GM21423 (cell line): Measurements from ENCODE around the gene TESK2.
A peak's percentile ranks its signal among the peaks of the same experiment; 100 is the strongest.
"Not testable (repeated sequence)": the region's sequence is repeated elsewhere in the genome, so short reads cannot be mapped to it uniquely, and the experiment has no call there.

Experiments
- ATAC-seq: cut with Tn5 transposase; IDR thresholded peaks from one replicate; pipeline ENCODE4 v1.9.1; 2021; ENCODE audit warnings: mild to moderate bottlenecking, moderate library complexity; ENCODE audit not compliant: unreplicated experiment

Gene TESK2

GRCh38 chr1:45414746-45415145 is 76.2 kb downstream of the TESK2 start:
- ATAC-seq, result no peak

DNA sequence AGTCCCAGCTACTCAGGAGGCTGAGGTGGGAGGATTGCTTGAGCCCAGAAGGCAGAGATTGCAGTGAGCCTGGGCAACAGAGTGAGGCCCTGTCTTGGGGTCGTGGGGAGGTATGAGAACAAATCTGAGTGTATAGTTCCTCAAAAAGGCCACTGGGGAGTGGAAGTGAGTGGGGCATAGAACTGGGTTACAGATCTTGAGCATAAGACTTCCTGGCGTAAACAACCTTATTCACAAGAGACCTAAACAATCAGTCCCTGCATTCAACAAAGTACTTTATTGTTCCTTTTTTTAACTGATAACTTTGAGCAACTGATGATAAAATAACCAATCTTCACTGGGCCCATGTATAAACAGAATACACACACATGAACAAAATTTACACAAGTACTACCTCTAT is 78.1 kb downstream of the TESK2 start:
- ATAC-seq, result no peak

DNA sequence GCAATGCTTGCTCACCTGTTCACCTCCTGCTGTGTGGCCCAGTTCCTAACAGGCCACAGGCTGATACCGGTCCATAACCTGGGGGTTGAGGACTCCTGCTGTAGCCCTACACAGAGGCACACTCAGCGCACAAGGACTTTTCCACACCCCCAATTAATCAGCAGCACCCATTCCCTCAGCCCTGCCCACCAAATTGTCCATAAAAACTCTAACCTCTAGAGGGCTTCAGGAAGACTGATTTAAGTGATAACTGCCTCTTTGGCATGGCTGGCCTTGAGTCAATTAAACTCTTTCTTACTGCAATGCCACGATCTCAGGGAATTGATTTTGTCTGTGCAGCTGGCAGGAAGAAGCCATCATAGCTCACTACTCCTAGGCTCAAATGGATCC is 79.5 kb downstream of the TESK2 start:
- ATAC-seq, result no peak

DNA sequence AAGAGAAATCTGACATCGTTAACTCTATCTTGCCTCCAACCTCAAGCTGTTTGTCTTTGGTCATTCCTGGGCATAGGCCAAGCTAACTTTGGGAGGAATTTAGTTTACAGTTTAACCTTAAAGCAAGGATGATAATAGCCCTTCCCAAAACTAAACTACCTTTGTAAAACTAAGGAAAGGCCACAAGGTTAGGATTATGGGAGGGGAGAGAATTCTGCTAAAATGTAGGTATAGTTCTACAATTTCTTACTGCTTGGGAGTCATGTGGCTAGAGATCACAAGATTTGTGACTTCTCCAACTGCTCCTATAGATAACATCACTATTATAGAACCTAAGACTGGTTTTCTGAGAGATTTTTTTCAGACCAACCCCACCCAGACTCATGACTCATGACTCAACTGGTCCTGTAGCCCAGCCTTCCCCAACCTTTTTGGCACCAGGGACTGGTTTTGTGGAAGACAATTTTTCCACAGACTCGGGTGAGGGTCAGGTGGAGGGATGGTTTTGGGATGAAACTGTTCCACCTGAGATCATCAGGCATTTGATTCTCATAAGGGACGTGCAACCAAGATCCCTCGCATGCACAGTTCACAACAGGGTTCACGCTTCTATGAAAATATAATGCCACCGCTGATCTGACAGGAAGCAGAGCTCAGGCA is 80.0 kb downstream of the TESK2 start:
- no peak for ATAC-seq

DNA sequence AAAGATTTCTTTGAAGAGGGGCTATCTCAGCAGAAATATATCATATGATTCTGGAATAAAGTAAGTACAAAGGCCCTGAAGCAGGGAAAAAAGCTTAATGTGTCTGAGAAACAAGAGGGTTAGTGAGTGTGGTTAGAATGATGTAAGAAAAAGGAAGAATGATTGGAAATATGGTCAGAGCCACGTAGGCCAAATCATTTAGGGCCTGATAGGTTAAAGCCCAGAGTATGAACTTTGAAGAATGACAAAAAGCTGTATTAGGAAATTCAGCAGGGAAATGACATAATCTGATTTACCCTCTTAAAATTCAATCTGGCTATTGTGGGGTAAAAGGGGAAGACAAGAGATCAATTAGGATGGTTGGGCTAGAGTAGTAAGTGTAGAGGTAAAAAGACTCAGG is 81.7 kb downstream of the TESK2 start:
- no peak for ATAC-seq

DNA sequence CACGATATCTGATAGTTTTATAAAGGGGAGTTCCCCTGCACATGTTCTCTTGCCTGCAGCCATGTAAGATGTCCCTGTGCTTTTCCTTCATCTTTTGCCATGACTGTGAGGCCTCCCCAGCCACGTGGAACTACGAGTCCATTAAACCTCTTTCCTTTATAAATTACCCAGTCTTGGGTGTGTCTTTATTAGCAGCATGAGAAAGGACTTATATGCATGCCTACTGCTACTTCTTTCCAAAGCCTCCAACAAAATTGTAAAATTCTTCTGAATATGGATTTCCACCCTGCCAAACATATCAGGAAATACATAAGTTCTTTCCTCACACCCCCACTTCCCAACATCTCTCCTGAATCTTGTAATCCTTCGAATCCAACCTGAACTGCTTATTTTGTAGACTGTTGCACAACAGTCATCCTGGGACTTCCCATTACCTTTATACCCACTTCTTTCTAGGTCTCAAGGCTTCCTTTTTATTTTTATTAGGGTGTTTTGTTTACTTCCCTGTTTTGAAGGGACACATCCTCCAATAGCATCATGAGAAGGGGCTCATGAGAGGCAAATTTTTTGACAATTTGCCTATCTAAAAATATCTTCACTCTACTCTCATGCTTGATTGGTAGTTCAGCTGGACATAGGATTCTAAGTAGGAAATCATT is 83.2 kb downstream of the TESK2 start:
- ATAC-seq, result no peak

DNA sequence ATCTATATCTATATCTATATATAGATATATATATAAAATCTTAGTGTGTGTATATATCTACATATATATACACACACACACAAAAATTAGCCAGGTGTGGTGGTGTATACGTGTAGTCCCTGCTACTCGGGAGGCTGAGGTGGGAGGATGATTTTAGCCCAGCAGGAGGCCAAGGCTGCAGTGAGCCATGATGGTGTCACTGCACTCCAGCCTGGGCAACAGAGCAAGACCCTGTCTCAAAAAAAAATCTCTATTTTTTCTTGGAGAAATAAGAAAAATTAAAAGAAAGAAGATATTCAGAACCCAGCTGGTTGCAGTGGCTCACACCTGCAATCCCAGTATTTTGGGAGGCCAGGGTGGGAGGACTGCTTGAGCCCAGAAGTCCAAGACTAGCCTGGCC is 85.3 kb downstream of the TESK2 start:
- no peak for ATAC-seq

DNA sequence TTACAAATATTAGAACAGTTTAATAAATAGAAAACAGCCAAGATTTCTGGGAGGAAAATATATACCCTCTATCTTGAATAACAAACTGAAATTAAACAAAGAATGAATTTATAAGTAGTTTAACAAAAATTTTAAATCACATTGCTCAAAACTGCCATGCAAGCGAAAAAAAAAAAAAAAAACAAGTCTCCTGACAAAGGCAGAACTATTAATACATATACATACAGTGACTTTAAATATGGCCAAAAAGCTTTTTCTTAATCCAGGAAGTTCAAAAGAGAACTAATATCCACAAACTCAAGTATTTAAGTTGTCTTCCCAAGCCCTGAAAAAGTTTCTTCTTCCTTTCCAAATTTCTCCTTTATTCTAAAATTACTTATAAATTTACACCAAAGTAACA is 87.2 kb downstream of the TESK2 start:
- ATAC-seq, result no peak

DNA sequence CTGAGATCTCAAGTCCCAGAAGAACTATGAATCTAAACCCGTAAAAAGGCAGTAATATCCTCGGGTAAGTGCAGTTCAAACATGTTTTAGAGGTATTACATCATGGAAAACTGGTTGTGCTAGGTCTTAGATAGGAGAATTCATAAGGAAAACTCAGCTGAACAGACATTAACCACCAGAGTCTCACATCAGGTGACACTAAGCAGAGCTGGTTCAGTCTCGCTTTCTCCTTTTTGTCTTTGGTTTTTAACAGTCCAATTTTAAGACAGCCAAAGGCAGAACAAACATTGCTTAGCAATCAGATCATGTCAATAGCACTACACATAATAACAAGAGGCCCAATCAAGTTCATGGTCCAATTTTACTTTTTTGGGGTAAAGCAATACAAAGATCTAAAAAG is 87.7 kb downstream of the TESK2 start:
- ATAC-seq, result no peak

DNA sequence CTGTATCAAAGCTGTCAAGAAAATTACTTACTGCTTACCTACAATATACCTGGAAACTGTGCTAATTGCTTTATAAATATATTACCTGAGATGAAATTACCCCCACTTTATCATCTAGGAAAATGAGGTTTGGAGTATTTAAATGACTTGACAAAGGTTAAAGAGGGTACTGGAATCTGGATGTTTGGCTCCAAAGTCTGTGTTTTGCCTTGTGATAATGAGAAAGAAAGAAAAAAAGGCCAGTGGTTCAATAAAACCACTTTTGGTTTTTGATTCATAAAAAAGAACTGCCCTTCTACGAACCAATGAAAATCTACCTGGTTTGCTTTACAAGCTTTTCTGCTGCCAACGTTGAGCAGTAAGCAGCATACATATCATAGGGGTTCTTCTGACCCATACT is 89.4 kb downstream of the TESK2 start:
- ATAC-seq, result no peak

GRCh38 chr1:45400049-45400448 is 90.9 kb downstream of the TESK2 start:
- no peak for ATAC-seq

DNA sequence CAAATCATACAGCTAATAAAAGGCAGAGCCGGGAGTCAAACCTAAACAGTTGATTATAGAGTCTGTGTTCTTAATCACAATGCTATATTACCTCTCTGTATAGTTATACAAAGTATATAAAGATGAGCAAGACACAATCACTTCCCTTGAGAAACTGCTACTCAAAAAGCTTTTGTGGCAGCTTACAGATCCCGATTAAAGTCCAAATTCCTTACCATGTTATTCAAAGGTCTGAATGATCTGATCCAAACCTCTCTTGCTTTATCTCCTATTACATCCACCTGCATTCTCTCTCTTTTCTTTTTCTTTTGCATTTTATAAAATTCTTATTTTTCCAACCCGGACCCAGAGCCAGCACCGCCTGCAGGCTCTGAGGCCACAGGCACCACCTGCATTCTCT is 93.7 kb downstream of the TESK2 start:
- ATAC-seq, result no peak

DNA sequence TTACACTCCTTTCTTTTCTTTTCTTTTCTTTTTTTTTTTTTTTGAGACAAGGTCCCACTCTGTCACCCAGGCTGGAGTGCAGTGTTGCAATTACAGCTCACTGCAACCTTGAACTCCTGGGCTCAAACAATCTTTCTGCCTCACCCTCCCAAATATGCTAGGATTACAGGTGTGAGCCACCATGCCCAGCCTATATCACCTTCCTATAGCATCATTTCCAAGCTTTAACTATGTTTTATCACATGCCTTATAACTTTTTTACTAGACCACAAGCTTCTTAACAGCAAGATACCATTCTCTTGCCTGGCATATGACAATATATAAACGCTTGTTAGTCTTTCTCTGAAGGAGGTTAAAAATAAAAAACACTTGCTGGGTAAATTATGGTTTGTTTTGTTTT is 95.4 kb downstream of the TESK2 start:
- no peak for ATAC-seq

DNA sequence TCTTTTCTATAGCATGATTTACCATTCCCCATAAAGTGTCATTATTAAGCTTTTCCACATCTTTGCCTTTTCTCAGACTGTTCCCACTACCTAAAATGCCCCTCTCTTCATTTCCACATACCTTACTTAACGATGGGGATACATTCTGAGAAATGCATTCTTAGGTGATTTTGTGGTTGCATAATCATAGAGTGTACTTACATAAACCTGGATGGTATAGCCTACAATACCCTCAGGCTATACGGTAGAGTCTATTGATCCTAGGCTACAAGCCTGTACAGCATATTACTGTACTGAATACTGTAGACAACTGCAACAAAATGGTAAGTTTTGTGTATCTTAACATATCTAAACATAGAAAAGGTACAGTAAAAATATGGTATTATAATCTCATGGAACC is 95.9 kb downstream of the TESK2 start:
- no peak for ATAC-seq

- ATAC-seq, result peak; percentile 80
These were observed 96.6 kb downstream of the TESK2 start for GRCh38 chr1:45394342-45394741.

- ATAC-seq, result peak; percentile 77
These were observed 97.2 kb downstream of the TESK2 start for GRCh38 chr1:45393718-45394302.

GRCh38 chr1:45386219-45386618 is 104.7 kb downstream of the TESK2 start:
- ATAC-seq, result no peak

DNA sequence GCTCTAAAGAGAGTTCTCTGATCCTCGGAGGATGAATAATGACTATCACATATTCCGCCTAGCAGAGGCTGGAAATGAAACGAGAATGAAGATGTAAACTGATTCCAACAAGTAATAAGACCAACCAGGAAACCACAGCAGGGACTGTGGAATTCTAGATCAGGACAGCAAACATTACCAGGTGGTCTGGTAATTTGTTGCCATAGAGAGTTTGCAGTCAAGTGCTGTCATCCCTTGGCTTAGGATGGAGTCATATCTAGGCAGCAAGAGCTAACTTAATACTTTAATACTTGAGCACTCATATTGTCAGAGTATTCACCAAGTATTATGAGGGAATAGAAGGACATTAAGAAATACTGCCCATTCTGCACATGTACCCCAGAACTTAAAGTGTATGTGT is 105.7 kb downstream of the TESK2 start:
- no peak for ATAC-seq

GRCh38 chr1:45384213-45384612 is 106.8 kb downstream of the TESK2 start:
- ATAC-seq, result not testable (repeated sequence)

- ATAC-seq, result no peak
These were observed 107.8 kb downstream of the TESK2 start for GRCh38 chr1:45383191-45383590.

- no peak for ATAC-seq
These were observed 109.7 kb downstream of the TESK2 start for GRCh38 chr1:45381243-45381642.

DNA sequence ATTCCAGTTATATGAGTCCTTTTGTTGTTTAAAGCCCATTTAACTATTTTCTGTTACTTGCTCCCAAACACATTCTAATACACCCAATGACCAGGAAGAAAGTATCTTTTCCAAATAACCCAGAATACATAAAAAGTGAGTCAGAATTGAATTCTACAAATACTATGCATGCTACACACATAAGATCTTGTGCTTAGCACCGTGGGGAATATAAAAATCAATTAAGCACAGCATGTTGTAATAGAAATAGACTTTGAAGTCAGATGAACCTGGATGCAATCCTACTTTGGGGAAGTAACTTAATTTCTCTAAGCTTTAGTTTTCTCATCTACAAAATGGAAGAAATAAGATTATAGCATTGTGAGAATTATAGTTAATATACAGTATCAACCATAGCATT is 110.2 kb downstream of the TESK2 start:
- ATAC-seq, result no peak

DNA sequence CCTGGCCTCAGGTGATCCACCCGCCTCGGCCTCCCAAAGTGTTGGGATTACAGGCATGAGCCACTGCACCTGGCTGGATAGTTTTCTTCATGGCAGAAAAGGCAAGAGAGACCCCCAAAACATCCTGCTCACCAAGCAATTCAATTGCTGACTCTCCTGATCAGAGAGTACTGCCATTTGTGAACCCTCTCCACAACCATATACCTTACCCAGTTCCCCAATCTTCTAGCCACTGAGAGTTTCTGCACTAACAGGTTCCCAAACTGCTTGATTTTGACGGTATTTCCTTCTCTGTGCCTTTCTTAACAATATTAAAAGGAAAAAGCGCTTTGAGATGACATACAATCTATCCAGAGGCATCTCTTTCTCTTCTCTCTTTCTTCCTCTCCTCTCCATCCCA is 110.8 kb downstream of the TESK2 start:
- no peak for ATAC-seq
